Adrenal gland (tissue), 12 donors: ENCODE measurements around the gene CTAG1A. TPM values are rescaled to one million over a fixed set of nuclear protein-coding genes. Genes with fewer than 3 reads are reported as not detected.

Experiments
- DNase-seq, 7 donors: peaks; one replicate each; pipeline ENCODE4 v3.0.0-alpha.2; 2019 to 2020
- H3K27ac ChIP-seq, 5 donors: fragments of 200-600 bp; sonication (generic) in 4 of 5; 1 replicate in 3 of 5; 2 replicates in 2 of 5; pipeline versions ENCODE4 v1.5.1 to v1.8.0; 2016 to 2020; ENCODE audit warnings: mild to moderate bottlenecking in 1 of 5
- H3K27me3 ChIP-seq: fragments of 200-600 bp; 2 replicates; pipeline ENCODE4 v1.8.0; 2021
- H3K36me3 ChIP-seq, 2 donors: fragments of 200-600 bp; replicated peaks in 1 of 2; 1 replicate in 1 of 2; 2 replicates in 1 of 2; pipeline versions ENCODE4 v1.5.1 to v1.8.0; 2018 to 2022
- H3K4me1 ChIP-seq, 2 donors: fragments of 200-600 bp; replicated peaks in 1 of 2; 1 replicate in 1 of 2; 2 replicates in 1 of 2; pipeline versions ENCODE4 v1.5.1 to v1.8.0; 2018 to 2021
- H3K4me3 ChIP-seq, 4 donors: fragments of 200-600 bp; sonication (generic) in 3 of 4; one replicate each; pipeline ENCODE4 v1.5.1; 2016 to 2018
- H3K9me3 ChIP-seq, 3 donors: fragments of 200-600 bp; sonication (generic) in 1 of 3; replicated peaks in 1 of 3; 1 replicate in 2 of 3; 2 replicates in 1 of 3; pipeline versions ENCODE4 v1.5.1 to v1.8.0; 2016 to 2021
- POLR2A ChIP-seq, 2 donors: fragments of 450-650 bp; IDR thresholded peaks; one replicate each; pipeline ENCODE4 v1.6.1; 2017; ENCODE audit warnings: antibody characterized with exemption in 2 of 2, mild to moderate bottlenecking in 2 of 2, moderate library complexity in 1 of 2
- WGBS, 4 donors: extraction: QIAGEN DNeasy Blood & Tissue Kit in 2 of 4; methylation state at CpG; one replicate each; pipeline versions ENCODE4 v1.1.5 to v1.1.7; 2013 to 2017; 5-methylcytosine and 5-hydroxymethylcytosine counted together
- intact Hi-C, 2 donors: fragments of 100-400 bp; cut with DNase I; formaldehyde crosslinking; loops; one replicate each; pipeline versions ENCODE4 v1.14.1 to v1.15.0; 2022 to 2023
- polyA plus RNA-seq, 3 donors: library from polyadenylated mRNA; stranded (reverse); fragments of 200-250 nt in 2 of 3; fragments of 350-450 nt in 1 of 3; fragmentation: Illumina TruSeq in 1 of 3; extraction: RNeasy Lipid Tissue Mini Kit (QIAGEN cat#74804) in 1 of 3; gene quantifications; one replicate each; pipeline ENCODE4 v1.2.3, GENCODE V29; 2013 to 2014
- total RNA-seq, 9 donors: library from RNA; depleted of rRNA in 4 of 9; stranded (reverse); fragments of >200 nt in 4 of 9; fragments of 120-200 nt in 1 of 9; fragmentation: NEBNext Ultra II Directional in 1 of 9; extraction: Animal tissue kit (Norgen Biotek cat#: 25700) in 1 of 9; gene quantifications; one replicate each; pipeline versions ENCODE4 v1.1.0 to v1.2.4, GENCODE V29; 2013 to 2023
- TF ChIP-seq, protein P1 (sequence below), 6 experiments: fragments of 450-650 bp in 4 of 6; fragments of 200-600 bp in 2 of 6; sonication (generic) in 1 of 6; IDR thresholded peaks; 1 replicate in 5 of 6; 2 replicates in 1 of 6; pipeline versions ENCODE4 v1.5.1 to v1.8.0; 2016 to 2021; ENCODE audit warnings: antibody characterized with exemption in 6 of 6, mild to moderate bottlenecking in 2 of 6, moderate library complexity in 1 of 6
- donor health status: healthy with polysubstance abuse.
- donor health status: Bipolar disorder and iron deficiency.
- donor health status: DM: yes; HTN: yes; CAD: no.
- donor health status: DM: no; HTN: no; CAD: no.
- donor health status: DM: no; HTN: no; CAD: no.
- donor health status: DM: yes; HTN: yes; CAD: no.

CTAG1A gene
- total and polyA plus RNA-seq, 12 donors, result 0.34 TPM; not detected in 11

DNA sequence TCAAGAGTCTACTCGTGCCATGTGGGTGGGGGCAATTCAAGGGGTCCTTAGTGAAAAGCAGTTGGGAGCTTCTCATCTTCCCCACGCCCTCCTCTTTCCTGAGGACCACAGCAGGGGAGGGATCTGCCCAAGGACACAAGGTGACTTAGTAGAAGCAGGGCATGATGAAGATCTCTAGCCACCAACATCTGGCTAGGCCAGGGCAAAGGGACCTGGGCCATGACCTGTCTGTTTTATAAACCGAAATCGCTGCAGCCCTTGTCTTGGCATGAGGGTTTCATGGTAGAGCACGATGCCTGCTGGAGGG, 43.4 kb upstream of the CTAG1A start:
- peaks cover 24 to 26% of the 10 kb centered on the region in 2 donors for H3K4me1 ChIP-seq
- TF ChIP-seq, protein P1, sequence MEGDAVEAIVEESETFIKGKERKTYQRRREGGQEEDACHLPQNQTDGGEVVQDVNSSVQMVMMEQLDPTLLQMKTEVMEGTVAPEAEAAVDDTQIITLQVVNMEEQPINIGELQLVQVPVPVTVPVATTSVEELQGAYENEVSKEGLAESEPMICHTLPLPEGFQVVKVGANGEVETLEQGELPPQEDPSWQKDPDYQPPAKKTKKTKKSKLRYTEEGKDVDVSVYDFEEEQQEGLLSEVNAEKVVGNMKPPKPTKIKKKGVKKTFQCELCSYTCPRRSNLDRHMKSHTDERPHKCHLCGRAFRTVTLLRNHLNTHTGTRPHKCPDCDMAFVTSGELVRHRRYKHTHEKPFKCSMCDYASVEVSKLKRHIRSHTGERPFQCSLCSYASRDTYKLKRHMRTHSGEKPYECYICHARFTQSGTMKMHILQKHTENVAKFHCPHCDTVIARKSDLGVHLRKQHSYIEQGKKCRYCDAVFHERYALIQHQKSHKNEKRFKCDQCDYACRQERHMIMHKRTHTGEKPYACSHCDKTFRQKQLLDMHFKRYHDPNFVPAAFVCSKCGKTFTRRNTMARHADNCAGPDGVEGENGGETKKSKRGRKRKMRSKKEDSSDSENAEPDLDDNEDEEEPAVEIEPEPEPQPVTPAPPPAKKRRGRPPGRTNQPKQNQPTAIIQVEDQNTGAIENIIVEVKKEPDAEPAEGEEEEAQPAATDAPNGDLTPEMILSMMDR (IDR thresholded peaks at IDR 0.05), result no peak
- no peak for TF ChIP-seq POLR2A (IDR thresholded peaks at IDR 0.05)

DNA sequence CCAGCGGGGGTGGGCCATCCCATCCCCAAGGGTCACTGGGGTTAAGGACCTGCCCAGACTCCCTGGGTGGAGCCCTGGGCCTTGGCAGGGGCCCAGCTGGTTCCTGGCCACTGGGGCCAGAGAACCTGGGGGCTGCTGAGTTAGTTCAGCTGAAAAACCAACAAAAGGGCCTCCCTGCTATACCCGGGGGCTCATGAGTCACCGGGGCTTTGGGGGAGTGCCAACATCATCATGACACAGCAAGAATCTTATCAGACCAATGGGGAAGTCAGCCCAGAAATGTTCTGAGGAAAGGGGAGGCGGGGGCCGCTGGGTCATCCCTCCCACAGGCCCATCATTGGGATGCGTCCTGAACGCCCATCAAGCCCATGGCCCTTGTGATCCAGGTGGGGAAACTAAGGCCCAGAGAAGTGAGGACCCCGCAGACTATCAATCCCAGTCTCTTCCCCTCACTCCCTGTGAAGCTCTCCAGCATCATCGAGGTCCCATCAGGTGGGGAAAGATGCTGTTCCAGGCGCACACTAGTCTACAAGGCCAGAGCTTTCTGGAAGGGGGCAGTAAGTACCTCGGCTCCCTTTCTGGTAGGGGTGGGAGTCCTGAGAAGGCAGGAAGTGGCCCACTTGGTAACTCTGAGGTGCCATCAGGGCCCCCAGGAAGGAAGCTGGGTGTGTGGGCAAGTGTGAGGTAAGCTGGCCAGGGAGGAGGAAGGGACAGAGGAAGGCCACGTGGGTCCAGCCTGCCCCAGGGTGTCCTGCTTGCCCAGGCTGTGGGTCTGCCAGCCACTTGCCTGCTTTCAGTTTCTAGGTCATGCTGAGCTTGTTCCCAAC, 42.8 kb upstream of the CTAG1A start:
- Histone ChIP-seq H3K27me3 (no peaks in the 10 kb centered on the region), H3K4me3 (peak overlapping the region in 1 of 4 donors; percentile 19), H3K9me3 (no peaks in the 10 kb centered on the region), H3K27ac (peak overlapping the region; percentile 77 to 96 (median 88)), H3K36me3 (no peaks in the 10 kb centered on the region), H3K4me1 (peaks cover 24 to 26% of the 10 kb centered on the region in 2 donors)
- 19 to 51% (median 42%) methylated on average over 9 to 12 of the region's 12 CpGs; no CpG with 5 or more reads in 1 of the 4 donors for WGBS, 4 donors
- peak; percentile 85 to 96 (median 94) for DNase-seq
- intact Hi-C loops, result no loop called here
- TF ChIP-seq POLR2A (IDR thresholded peaks at IDR 0.05), result no peak
- TF ChIP-seq, protein P1 (IDR thresholded peaks at IDR 0.05), result no peak

More for the DNA sequence above, 43.4 kb upstream of the CTAG1A start:
- Histone ChIP-seq H3K36me3 (no peaks in the 10 kb centered on the region), H3K27ac (peak overlapping the region; percentile 77 to 96 (median 88)), H3K9me3 (no peaks in the 10 kb centered on the region), H3K4me3 (no peak overlapping the region), H3K27me3 (no peaks in the 10 kb centered on the region)
- no peak for DNase-seq
- intact Hi-C loops, result no loop called here
- WGBS, 4 donors, result 7 to 50% (median 32%) methylated on average over 2 to 5 of the region's 5 CpGs

DNA sequence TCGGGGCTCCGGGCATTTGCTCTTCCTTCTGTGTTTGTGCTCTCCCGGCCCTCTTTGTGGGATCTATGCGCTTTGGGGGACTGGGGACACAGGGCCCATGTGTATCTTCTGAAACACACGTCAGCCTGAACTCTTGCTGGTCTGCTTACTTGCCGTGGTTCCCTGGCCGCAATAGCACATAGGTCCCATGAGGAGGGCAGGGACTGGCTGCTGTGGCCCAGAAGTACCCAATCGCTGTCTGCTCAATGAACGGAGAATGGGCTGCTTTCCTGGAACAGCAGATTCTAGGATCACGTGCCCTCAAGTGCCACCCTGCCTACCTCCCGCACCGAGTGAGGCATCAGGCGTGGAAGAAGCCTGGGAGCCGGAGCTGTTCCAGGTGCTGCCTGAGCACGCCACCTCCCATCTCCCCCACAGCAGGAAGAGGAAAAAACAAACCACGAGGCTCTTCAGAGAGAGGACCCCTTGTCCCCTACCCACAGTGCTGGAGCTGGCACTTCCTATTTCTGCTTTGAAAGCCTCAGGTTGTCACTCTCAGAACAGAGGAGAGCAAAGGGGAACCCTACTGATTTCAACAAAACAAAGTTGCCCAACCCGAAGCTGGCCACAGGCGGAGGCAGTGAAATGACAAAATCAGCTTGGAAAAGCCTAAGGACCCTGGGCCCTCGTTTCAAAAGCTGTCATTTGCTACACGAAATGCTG, 42.1 kb upstream of the CTAG1A start:
- 46 to 72% (median 56%) methylated on average over 7 to 20 of the region's 20 CpGs for WGBS, 4 donors
- intact Hi-C loops, result no loop called here
- H3K27me3 ChIP-seq, result no peaks in the 10 kb centered on the region
- H3K4me3 ChIP-seq, result peak overlapping the region in 1 of 4 donors; percentile 19
- no peaks in the 10 kb centered on the region for H3K9me3 ChIP-seq
- H3K36me3 ChIP-seq, result no peaks in the 10 kb centered on the region
- H3K4me1 ChIP-seq, result peaks cover 24 to 26% of the 10 kb centered on the region in 2 donors
- peak in 3 of 7 donors; percentile 40 to 58 (median 52) for DNase-seq
- TF ChIP-seq, protein P1 (IDR thresholded peaks at IDR 0.05), result no peak
- TF ChIP-seq POLR2A (IDR thresholded peaks at IDR 0.05), result peak in 1 of 2 donors; percentile 17
- H3K27ac ChIP-seq, result peak overlapping the region; percentile 77 to 96 (median 88)

DNA sequence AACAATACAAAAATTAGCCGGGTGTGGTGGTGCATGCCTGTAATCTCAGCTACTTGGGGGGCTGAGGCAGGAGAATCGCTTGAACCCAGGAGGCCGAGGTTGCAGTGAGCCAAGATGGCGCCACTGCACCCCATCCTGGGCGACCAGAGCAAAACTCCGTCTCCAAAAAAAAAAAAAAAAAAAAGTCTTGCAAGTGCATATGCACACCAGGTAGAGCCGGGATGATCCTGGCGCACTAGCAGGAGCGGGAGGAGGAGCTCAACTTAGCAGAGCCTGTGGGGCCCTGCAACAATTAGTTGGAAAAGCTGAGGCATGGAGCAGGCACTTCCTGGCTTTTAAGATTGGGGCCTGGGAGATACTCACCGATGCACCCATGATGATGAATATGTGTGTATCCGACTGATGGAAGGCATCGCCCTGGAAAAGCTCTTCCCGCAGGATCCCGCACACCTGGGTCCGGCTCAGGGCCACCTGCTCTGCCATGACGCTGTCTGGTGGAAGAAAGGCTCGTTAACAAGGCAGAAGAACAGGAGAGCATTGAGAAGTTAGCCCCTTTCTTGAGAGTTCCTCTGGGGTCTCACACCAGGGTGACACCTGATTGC, 39.2 kb upstream of the CTAG1A start:
- peaks cover 26 to 30% of the 10 kb centered on the region in 2 donors for H3K4me1 ChIP-seq
- no peaks in the 10 kb centered on the region for H3K27me3 ChIP-seq
- H3K9me3 ChIP-seq, result no peaks in the 10 kb centered on the region
- TF ChIP-seq POLR2A (IDR thresholded peaks at IDR 0.05), result no peak
- TF ChIP-seq, protein P1 (IDR thresholded peaks at IDR 0.05), result no peak
- peak overlapping the region in 2 of 5 donors; percentile 79 to 95 for H3K27ac ChIP-seq
- H3K36me3 ChIP-seq, result no peaks in the 10 kb centered on the region
- intact Hi-C loops, result no loop called here
- DNase-seq, result no peak
- peak overlapping the region in 1 of 4 donors; percentile 67 for H3K4me3 ChIP-seq
- WGBS, 4 donors, result 88 to 91% (median 90%) methylated on average over 16 to 17 of the region's 17 CpGs
